Trophoblast cell (in vitro differentiated cells and primary cell): Measurements from ENCODE around the gene IDH2. TPM values are rescaled to one million over a fixed set of nuclear protein-coding genes. Genes with fewer than 3 reads are reported as not detected.
"Not testable (repeated sequence)": the region's sequence is repeated elsewhere in the genome, so short reads cannot be mapped to it uniquely, and the experiment has no call there.

Experiments
- DNase-seq, 2 donors: peaks; one replicate each; pipeline ENCODE4 v3.0.0-alpha.2; 2016
- H2AFZ ChIP-seq: 2 replicates; pipeline ENCODE4 v1.6.1; 2013; ENCODE audit warnings: low read length, moderate library complexity, mild to moderate bottlenecking; ENCODE audit not compliant: insufficient read depth, poor library complexity
- H2AK5ac ChIP-seq: 2 replicates; pipeline ENCODE4 v1.6.1; 2013; ENCODE audit warnings: mild to moderate bottlenecking, low read length
- H2BK120ac ChIP-seq: 2 replicates; pipeline ENCODE4 v1.6.1; 2013; ENCODE audit warnings: low read length, mild to moderate bottlenecking, moderate library complexity; ENCODE audit not compliant: insufficient read depth, poor library complexity
- H2BK12ac ChIP-seq: 2 replicates; pipeline ENCODE4 v1.6.1; 2013; ENCODE audit warnings: mild to moderate bottlenecking, low read length, moderate library complexity
- H2BK5ac ChIP-seq: 2 replicates; pipeline ENCODE4 v1.6.1; 2013; ENCODE audit warnings: low read length, low read depth, moderate library complexity, mild to moderate bottlenecking; ENCODE audit not compliant: poor library complexity
- H3K14ac ChIP-seq: 2 replicates; pipeline ENCODE4 v1.6.1; 2013; ENCODE audit warnings: mild to moderate bottlenecking, low read length
- H3K18ac ChIP-seq: 2 replicates; pipeline ENCODE4 v1.6.1; 2013; ENCODE audit warnings: mild to moderate bottlenecking, low read length
- H3K23ac ChIP-seq: 2 replicates; pipeline ENCODE4 v1.6.1; 2013; ENCODE audit warnings: low read length
- H3K27ac ChIP-seq: 2 replicates; pipeline ENCODE4 v1.5.1; 2013; ENCODE audit warnings: low read depth, mild to moderate bottlenecking, inconsistent platforms, low read length, moderate library complexity
- H3K27me3 ChIP-seq: 2 replicates; pipeline ENCODE4 v1.6.1; 2013; ENCODE audit warnings: inconsistent platforms, mild to moderate bottlenecking, low read length, moderate library complexity; ENCODE audit not compliant: insufficient read depth
- H3K36me3 ChIP-seq, 2 experiments: 1 replicate in 1 of 2; 2 replicates in 1 of 2; pipeline ENCODE4 v1.6.1; 2013; ENCODE audit warnings: low read length in 2 of 2, mild to moderate bottlenecking in 2 of 2, moderate library complexity in 1 of 2; ENCODE audit not compliant: insufficient read depth in 2 of 2, control insufficient read depth in 1 of 2
- H3K4ac ChIP-seq: 2 replicates; pipeline ENCODE4 v1.6.1; 2013; ENCODE audit warnings: low read depth, mild to moderate bottlenecking, low read length, moderate library complexity
- H3K4me1 ChIP-seq, 2 experiments: 1 replicate in 1 of 2; 2 replicates in 1 of 2; pipeline ENCODE4 v1.6.1; 2013; ENCODE audit warnings: low read length in 2 of 2, mild to moderate bottlenecking in 2 of 2, moderate library complexity in 1 of 2; ENCODE audit not compliant: insufficient read depth in 2 of 2, control insufficient read depth in 1 of 2
- H3K4me2 ChIP-seq: 2 replicates; pipeline ENCODE4 v1.6.1; 2013; ENCODE audit warnings: inconsistent platforms, mild to moderate bottlenecking, low read length, moderate library complexity
- H3K4me3 ChIP-seq: 2 replicates; pipeline ENCODE4 v1.5.1; 2013; ENCODE audit warnings: mild to moderate bottlenecking, low read depth, low read length, inconsistent platforms
- H3K79me1 ChIP-seq: one replicate; pipeline ENCODE4 v1.6.1; 2013; ENCODE audit warnings: low read length
- H3K79me2 ChIP-seq: 2 replicates; pipeline ENCODE4 v1.6.1; 2013; ENCODE audit warnings: low read length, mild to moderate bottlenecking; ENCODE audit not compliant: control insufficient read depth, insufficient read depth, poor library complexity
- H3K9ac ChIP-seq: 2 replicates; pipeline ENCODE4 v1.6.1; 2013; ENCODE audit warnings: mild to moderate bottlenecking, low read length
- H3K9me3 ChIP-seq: 2 replicates; pipeline ENCODE4 v1.6.1; 2013; ENCODE audit warnings: low read depth, mild to moderate bottlenecking, control low read depth, inconsistent platforms, low read length; ENCODE audit not compliant: insufficient read depth
- H4K12ac ChIP-seq: 2 replicates; pipeline ENCODE4 v1.6.1; 2013; ENCODE audit warnings: low read depth, mild to moderate bottlenecking, low read length, moderate library complexity
- H4K8ac ChIP-seq: 2 replicates; pipeline ENCODE4 v1.6.1; 2013; ENCODE audit warnings: low read depth, mild to moderate bottlenecking, low read length, moderate library complexity
- H4K91ac ChIP-seq: one replicate; pipeline ENCODE4 v1.6.1; 2013; ENCODE audit warnings: low read depth, mild to moderate bottlenecking, low read length, moderate library complexity
- WGBS: extraction: QIAGEN DNeasy Blood & Tissue Kit; methylation state at CpG from one replicate; pipeline ENCODE4 v1.1.7; 2013; ENCODE audit warnings: missing lambda C conversion rate; ENCODE audit not compliant: insufficient read length, insufficient coverage; ENCODE audit errors: extremely low coverage; 5-methylcytosine and 5-hydroxymethylcytosine counted together
- polyA plus RNA-seq: library from polyadenylated mRNA; stranded (reverse); fragments of 200-250 nt; gene quantifications from 2 replicates; pipeline ENCODE4 v1.2.3, GENCODE V29; 2013

The IDH2 gene
- 108 and 113 TPM in 2 replicates for polyA plus RNA-seq

DNA sequence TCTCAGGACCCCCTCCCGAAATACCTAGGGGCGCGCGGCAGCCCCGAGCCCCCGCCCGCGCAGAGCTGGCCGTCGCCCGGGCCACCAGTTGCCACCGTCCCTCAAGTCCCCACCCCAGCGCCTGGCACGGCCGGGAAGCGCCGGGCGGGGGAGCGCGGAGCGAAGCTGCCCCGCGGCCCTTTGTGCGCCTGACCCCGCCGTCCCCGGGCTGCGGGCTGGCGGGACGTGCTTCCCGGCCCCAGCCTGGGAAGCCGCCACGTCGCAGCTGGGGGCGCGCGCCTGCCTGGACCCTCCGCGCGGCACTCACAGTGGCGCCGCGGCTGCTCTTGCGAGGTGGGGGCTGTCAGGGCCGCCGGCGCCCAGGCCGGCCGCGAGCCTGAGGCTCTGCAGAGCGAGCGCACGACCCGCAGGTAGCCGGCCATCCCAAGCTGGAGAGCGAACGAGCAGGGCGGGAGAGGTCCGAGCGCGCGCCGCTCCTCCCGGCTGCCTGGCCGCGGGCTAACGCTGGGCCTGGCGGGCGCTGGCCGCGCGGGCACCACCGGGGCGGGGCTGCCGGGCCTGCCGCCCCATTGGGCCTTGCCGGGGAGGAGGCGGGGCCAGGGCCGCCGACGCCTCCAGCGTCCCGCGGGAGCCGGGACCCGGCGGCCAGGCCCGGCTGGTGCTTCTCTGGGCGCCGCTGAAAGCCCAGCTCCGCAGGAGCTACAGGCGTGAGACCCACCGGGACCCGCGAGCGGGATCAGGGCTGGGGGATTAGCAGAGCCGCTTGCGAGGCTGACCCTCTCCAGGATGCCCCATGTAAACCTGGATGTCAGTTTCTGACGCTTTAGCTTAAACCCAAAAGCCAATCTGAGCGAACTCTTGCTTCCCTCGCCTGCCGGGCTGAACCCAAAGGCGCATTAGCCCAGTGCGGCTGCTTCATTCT is at the start of gene IDH2:
Gene IDH2 (minus strand): TSS at position 500 of the 922 bp plus-strand sequence. CDS start 78 bp downstream, at position 422.
- Histone ChIP-seq H3K79me1 (peaks cover 25% of the 10 kb centered on the region), H2AK5ac (peak within 1 kb of the TSS; percentile 61), H3K4me2 (peak within 1 kb of the TSS; percentile 82), H4K8ac (peak within 1 kb of the TSS; percentile 96), H3K9ac (peak within 1 kb of the TSS; percentile 96), H3K27ac (peak within 1 kb of the TSS; percentile 78), H3K4me1 (peaks cover 32 to 54% of the 10 kb centered on the region in 2 experiments), H2BK5ac (peak within 1 kb of the TSS; percentile 89), H3K23ac (no peak within 1 kb of the TSS), H2AFZ (peak within 1 kb of the TSS; percentile 91), H4K12ac (peak within 1 kb of the TSS; percentile 89), H3K9me3 (peaks cover 2% of the 10 kb centered on the region), H2BK12ac (peak within 1 kb of the TSS; percentile 34), H3K4me3 (peak within 1 kb of the TSS; percentile 97), H3K27me3 (no peaks in the 10 kb centered on the region), H3K4ac (peak within 1 kb of the TSS; percentile 46), H4K91ac (peak within 1 kb of the TSS; percentile 97), H3K36me3 (no peaks in the 10 kb centered on the region), H3K14ac (peak within 1 kb of the TSS; percentile 98), H3K79me2 (peaks cover 13% of the 10 kb centered on the region), H2BK120ac (peak within 1 kb of the TSS; percentile 81), H3K18ac (peak within 1 kb of the TSS; percentile 99)
- DNase-seq = peak; percentile 84 to 92
- WGBS = no CpG with 5 or more reads among the region's 104 CpGs

- not testable (repeated sequence) for H3K23ac ChIP-seq, H2BK5ac ChIP-seq, H3K14ac ChIP-seq, H3K9ac ChIP-seq, H3K79me1 ChIP-seq, H4K8ac ChIP-seq, H3K79me2 ChIP-seq, H3K36me3 ChIP-seq, H3K27me3 ChIP-seq, H3K4me3 ChIP-seq, H2BK120ac ChIP-seq, H2BK12ac ChIP-seq, H3K27ac ChIP-seq, H3K4me2 ChIP-seq, H3K4ac ChIP-seq, DNase-seq, H3K18ac ChIP-seq, H2AK5ac ChIP-seq, H3K9me3 ChIP-seq, H4K12ac ChIP-seq, H4K91ac ChIP-seq, H2AFZ ChIP-seq
- WGBS = no CpG with 5 or more reads among the region's 10 CpGs
- peaks cover 13 to 22% of the 10 kb centered on the region in 2 experiments for H3K4me1 ChIP-seq
Observed at GRCh38 chr15:90150551-90150950, 48.3 kb upstream of the IDH2 start.

DNA sequence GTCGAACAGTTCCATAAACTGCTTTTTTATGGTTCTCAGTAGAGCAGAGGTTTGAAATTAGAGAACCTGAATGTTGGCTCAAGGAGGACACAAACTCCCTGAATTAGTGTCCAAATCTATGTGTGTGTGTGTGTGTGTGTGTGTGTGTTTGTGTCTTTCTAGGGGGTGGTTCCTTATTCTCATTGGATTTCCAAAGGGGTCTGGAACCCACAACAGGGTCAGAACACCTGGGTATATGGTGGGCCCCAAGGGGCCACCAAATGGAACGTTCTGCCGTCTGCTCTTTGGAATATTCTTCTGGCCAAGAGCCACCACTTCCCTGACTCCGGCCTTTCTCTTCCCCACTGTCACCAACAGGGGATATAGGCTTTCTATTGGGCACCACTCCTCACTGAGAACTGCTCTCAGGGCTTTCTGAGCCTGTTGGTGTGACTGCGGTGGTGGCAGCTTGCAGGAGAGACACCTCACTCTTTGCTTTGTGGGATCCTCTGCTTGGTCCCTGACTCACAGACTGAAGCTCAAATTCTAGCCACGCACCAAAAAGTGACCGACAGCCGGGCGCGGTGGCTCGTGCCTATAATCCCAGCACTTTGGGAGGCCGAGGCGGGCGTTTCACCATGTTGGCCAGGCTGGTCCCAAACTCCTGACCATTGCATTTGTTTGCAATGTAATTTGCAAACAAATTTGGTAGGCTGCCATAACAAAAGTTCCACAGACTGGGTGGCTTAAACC is 47.5 kb upstream of the IDH2 start:
- no peak overlapping the region for H3K4me3 ChIP-seq
- H2AK5ac ChIP-seq = no peak overlapping the region
- H3K27me3 ChIP-seq = no peaks in the 10 kb centered on the region

DNA sequence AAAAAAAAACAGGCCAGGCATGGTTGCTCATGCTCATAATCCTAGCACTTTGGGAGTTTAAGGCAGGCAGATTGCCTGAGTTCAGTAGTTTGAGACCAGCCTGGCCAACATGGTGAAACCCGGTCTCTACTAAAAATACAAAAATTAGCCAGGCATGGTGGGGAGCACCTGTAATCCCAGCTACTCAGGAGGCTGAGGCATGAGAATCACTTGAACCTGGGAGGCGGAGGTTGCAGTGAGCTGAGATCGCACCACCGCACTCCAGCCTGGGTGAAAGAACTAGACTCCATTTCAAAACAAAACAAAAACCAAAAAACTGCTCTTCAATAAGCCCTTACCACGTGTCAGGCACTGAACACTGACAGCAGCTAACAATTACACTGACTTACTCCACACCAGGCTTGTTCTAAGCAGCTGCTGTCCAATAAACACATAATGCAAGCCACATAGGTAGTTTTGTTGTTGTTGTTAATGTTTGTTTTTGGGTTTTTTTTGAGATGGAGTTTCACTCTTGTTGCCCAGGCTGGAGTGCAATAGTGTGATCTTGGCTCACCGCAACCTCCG is 44.0 kb upstream of the IDH2 start:
- not testable (repeated sequence) for H3K23ac ChIP-seq, H4K12ac ChIP-seq, H3K18ac ChIP-seq, H3K14ac ChIP-seq, H3K36me3 ChIP-seq, H3K27me3 ChIP-seq, H3K9me3 ChIP-seq, H4K8ac ChIP-seq, H4K91ac ChIP-seq, H3K79me2 ChIP-seq, H3K27ac ChIP-seq, H2AK5ac ChIP-seq, H3K79me1 ChIP-seq, H2AFZ ChIP-seq, H2BK5ac ChIP-seq, H3K4me3 ChIP-seq, H3K4me2 ChIP-seq, DNase-seq, H3K9ac ChIP-seq, H2BK120ac ChIP-seq, H2BK12ac ChIP-seq, H3K4ac ChIP-seq
- peaks cover 11% of the 10 kb centered on the region in 2 experiments for H3K4me1 ChIP-seq
- no CpG with 5 or more reads among the region's 7 CpGs for WGBS

More for the DNA sequence above, 47.5 kb upstream of the IDH2 start:
- Histone ChIP-seq H3K36me3 (no peaks in the 10 kb centered on the region), H3K23ac (no peak overlapping the region), H3K14ac (no peak overlapping the region), H4K8ac (no peak overlapping the region), H3K79me1 (peaks cover 2% of the 10 kb centered on the region), H3K4me1 (peaks cover 13 to 18% of the 10 kb centered on the region in 2 experiments), H4K12ac (no peak overlapping the region), H3K4me2 (no peak overlapping the region), H2BK12ac (no peak overlapping the region), H3K9ac (no peak overlapping the region), H3K79me2 (no peaks in the 10 kb centered on the region), H3K9me3 (no peaks in the 10 kb centered on the region), H3K18ac (no peak overlapping the region), H2BK5ac (no peak overlapping the region), H3K27ac (no peak overlapping the region), H2AFZ (no peak overlapping the region), H3K4ac (no peak overlapping the region), H2BK120ac (no peak overlapping the region), H4K91ac (no peak overlapping the region)
- WGBS = no CpG with 5 or more reads among the region's 14 CpGs
- no peak for DNase-seq
